Subcutaneous adipose tissue (tissue), 4 donors: ENCODE data around the gene NTN1. TPM values are rescaled to one million over a fixed set of nuclear protein-coding genes. Genes with fewer than 3 reads are reported as not detected.

Experiments
- total RNA-seq, 4 donors: library from RNA; depleted of rRNA; stranded (reverse); fragments of >200 nt; gene quantifications; one replicate each; pipeline ENCODE4 v1.1.0, GENCODE V29; 2016
- TF ChIP-seq, protein P1 (sequence below): fragments of 450-650 bp; IDR thresholded peaks from one replicate; pipeline ENCODE4 v1.5.1; 2016; ENCODE audit warnings: low read depth, mild to moderate bottlenecking, control low read depth, antibody characterized with exemption, moderate library complexity

Gene NTN1
- total RNA-seq, 4 donors from 2014 or later = 0.85 to 7.9 (median 3.2) TPM

GRCh38 chr17:9132944-9133610 is 111.8 kb downstream of the NTN1 start:
- TF ChIP-seq, protein P1, sequence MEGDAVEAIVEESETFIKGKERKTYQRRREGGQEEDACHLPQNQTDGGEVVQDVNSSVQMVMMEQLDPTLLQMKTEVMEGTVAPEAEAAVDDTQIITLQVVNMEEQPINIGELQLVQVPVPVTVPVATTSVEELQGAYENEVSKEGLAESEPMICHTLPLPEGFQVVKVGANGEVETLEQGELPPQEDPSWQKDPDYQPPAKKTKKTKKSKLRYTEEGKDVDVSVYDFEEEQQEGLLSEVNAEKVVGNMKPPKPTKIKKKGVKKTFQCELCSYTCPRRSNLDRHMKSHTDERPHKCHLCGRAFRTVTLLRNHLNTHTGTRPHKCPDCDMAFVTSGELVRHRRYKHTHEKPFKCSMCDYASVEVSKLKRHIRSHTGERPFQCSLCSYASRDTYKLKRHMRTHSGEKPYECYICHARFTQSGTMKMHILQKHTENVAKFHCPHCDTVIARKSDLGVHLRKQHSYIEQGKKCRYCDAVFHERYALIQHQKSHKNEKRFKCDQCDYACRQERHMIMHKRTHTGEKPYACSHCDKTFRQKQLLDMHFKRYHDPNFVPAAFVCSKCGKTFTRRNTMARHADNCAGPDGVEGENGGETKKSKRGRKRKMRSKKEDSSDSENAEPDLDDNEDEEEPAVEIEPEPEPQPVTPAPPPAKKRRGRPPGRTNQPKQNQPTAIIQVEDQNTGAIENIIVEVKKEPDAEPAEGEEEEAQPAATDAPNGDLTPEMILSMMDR = no peak

GRCh38 chr17:9138161-9138717 is 116.9 kb downstream of the NTN1 start:
- TF ChIP-seq, protein P1 = no peak

DNA sequence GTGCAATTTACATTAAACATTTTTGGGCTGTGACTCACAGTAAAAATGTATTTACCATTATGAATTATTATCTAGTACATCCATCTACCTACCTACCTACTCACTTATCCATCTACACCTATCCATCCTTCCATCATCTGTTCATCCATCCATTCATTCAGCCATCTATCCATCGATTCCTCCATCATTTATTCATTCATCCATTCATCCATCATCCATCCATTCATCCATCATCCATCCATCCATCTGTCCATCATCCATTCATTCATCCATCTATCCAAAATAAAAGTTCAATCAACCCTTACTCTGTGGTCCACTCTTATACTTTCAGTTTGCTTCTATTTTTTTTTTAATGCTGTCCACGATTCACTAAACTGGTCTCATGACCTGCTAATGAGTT is 118.4 kb downstream of the NTN1 start:
- TF ChIP-seq, protein P1 = no peak

- TF ChIP-seq, protein P1 = no peak
These were observed 119.5 kb downstream of the NTN1 start for GRCh38 chr17:9140550-9141424.

GRCh38 chr17:9141425-9141753 is 120.1 kb downstream of the NTN1 start:
- TF ChIP-seq, protein P1 = no peak

- TF ChIP-seq, protein P1 = no peak
These were observed 121.6 kb downstream of the NTN1 start for GRCh38 chr17:9142772-9143494.
